Measurements from ENCODE around the gene KRT78. TPM values are rescaled to one million over a fixed set of nuclear protein-coding genes. Genes with fewer than 3 reads are reported as not detected.

Gene KRT78, protein sequence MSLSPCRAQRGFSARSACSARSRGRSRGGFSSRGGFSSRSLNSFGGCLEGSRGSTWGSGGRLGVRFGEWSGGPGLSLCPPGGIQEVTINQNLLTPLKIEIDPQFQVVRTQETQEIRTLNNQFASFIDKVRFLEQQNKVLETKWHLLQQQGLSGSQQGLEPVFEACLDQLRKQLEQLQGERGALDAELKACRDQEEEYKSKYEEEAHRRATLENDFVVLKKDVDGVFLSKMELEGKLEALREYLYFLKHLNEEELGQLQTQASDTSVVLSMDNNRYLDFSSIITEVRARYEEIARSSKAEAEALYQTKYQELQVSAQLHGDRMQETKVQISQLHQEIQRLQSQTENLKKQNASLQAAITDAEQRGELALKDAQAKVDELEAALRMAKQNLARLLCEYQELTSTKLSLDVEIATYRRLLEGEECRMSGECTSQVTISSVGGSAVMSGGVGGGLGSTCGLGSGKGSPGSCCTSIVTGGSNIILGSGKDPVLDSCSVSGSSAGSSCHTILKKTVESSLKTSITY
- not detected for total RNA-seq (2013)
- not detected for polyA plus RNA-seq
- polyA minus RNA-seq = not detected in 2 replicates
- 0 to 1.0 (median 0) reads per million in 11 experiments for total RNA-seq

DNA sequence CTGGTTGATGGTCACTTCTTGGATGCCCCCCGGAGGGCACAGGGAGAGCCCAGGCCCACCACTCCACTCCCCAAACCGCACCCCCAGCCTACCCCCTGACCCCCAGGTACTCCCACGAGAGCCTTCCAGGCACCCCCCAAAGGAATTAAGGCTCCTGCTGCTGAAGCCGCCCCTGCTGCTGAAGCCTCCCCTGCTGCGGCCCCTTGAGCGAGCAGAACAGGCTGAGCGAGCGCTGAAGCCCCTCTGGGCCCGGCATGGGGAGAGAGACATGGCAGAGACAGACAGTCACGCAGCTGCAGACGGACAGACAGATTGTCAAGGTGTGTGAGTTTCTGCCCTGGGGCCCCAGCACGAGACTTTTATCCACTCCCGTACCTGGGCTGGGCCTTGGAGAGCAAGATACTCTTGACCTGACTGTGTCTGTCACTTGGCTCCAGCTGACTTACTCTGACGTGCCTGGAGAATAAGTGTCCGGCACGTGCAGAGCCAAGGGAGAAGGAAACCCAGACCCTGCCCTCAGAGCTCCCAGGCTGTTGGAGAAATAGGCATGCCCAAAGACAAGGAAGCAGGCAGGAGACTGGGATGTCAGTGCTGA, at the start of gene KRT78:
TSS of gene KRT78 (minus strand) at position 334 of the 595 bp plus-strand sequence. CDS start at position 270, 64 bp downstream.
- Histone ChIP-seq H3K4me3 (replicated peaks in 1 of 3; ENCODE audit: low read depth in 2 of 3, low read length in 3 of 3) (no peak within 1 kb of the TSS), H3K79me2 (ENCODE audit: insufficient read depth, low read length) (no peaks in the 10 kb centered on the region), H3K4me1 (ENCODE audit: control insufficient read depth in 1 of 2, insufficient read depth in 2 of 2, low read length in 2 of 2) (no peaks in the 10 kb centered on the region), H3K36me3 (replicated peaks in 1 of 2; ENCODE audit: control insufficient read depth in 1 of 2, insufficient read depth in 2 of 2, low read length in 2 of 2) (no peaks in the 10 kb centered on the region), H3K9me3 (replicated peaks in 1 of 2; ENCODE audit: control insufficient read depth in 1 of 2, insufficient read depth in 1 of 2, low read length in 2 of 2) (no peaks in the 10 kb centered on the region), H3K27ac (ENCODE audit: low read depth in 1 of 2, low read length in 2 of 2) (no peak within 1 kb of the TSS), H2AFZ (ENCODE audit: insufficient read depth, low read depth, low read length, poor library complexity, severe bottlenecking) (no peak within 1 kb of the TSS), H3K27me3 (ENCODE audit: control insufficient read depth in 2 of 2, insufficient read depth in 2 of 2, low read length in 2 of 2) (no peaks in the 10 kb centered on the region), H3K4me2 (replicated peaks; ENCODE audit: extremely low read depth, low read length, poor library complexity, severe bottlenecking) (no peak within 1 kb of the TSS), H3K9ac (ENCODE audit: insufficient read depth, low read length, poor library complexity, severe bottlenecking) (no peak within 1 kb of the TSS), H4K20me1 (ENCODE audit: insufficient read depth, low read length) (no peaks in the 10 kb centered on the region)
- DNase-seq = no peak
- Mint-ChIP-seq H3K4me1 (no peaks in the 10 kb centered on the region), H3K27me3 (ENCODE audit: low read depth in 3 of 3) (peaks cover 9 to 14% (median 13%) of the 10 kb centered on the region in 3 donors), H3K9me3 (no peaks in the 10 kb centered on the region), H3K36me3 (no peaks in the 10 kb centered on the region), H3K27ac (peak within 1 kb of the TSS in 1 of 7 donors; percentile 60), H3K4me3 (no peak within 1 kb of the TSS)
- no peak for TF ChIP-seq CTCF (IDR thresholded peaks at IDR 0.05)
- 94% methylated on average over 13 of the region's 16 CpGs for whole genome bisulfite sequencing (ENCODE audit: insufficient coverage)
- intact Hi-C loops (cut with micrococcal nuclease) = no loop called here

- H3K4me2 ChIP-seq (replicated peaks; ENCODE audit: extremely low read depth, low read length, poor library complexity, severe bottlenecking) = no peak overlapping the region
- no peak for DNase-seq
- H4K20me1 ChIP-seq (ENCODE audit: insufficient read depth, low read length) = no peaks in the 10 kb centered on the region
Measured at GRCh38 chr12:52896190-52897100, 47.7 kb upstream of the KRT78 start.

More at GRCh38 chr12:52896190-52897100, 47.7 kb upstream of the KRT78 start:
- Histone ChIP-seq H2AFZ (ENCODE audit: insufficient read depth, low read depth, low read length, poor library complexity, severe bottlenecking) (no peak overlapping the region), H3K36me3 (replicated peaks in 1 of 2; ENCODE audit: control insufficient read depth in 1 of 2, insufficient read depth in 2 of 2, low read length in 2 of 2) (no peaks in the 10 kb centered on the region), H3K9me3 (replicated peaks in 1 of 2; ENCODE audit: control insufficient read depth in 1 of 2, insufficient read depth in 1 of 2, low read length in 2 of 2) (no peaks in the 10 kb centered on the region), H3K79me2 (ENCODE audit: insufficient read depth, low read length) (no peaks in the 10 kb centered on the region), H3K27ac (ENCODE audit: low read depth in 1 of 2, low read length in 2 of 2) (no peak overlapping the region), H3K4me1 (ENCODE audit: control insufficient read depth in 1 of 2, insufficient read depth in 2 of 2, low read length in 2 of 2) (no peaks in the 10 kb centered on the region), H3K4me3 (replicated peaks in 1 of 3; ENCODE audit: low read depth in 2 of 3, low read length in 3 of 3) (no peak overlapping the region), H3K9ac (ENCODE audit: insufficient read depth, low read length, poor library complexity, severe bottlenecking) (no peak overlapping the region), H3K27me3 (ENCODE audit: control insufficient read depth in 2 of 2, insufficient read depth in 2 of 2, low read length in 2 of 2) (no peaks in the 10 kb centered on the region)
- no peak for TF ChIP-seq CTCF (IDR thresholded peaks at IDR 0.05)
- intact Hi-C loops (cut with micrococcal nuclease) = no loop called here
- 100% methylated on average over 1 of the region's 3 CpGs for WGBS (ENCODE audit: insufficient coverage)
- Mint-ChIP-seq H3K4me3 (no peak overlapping the region), H3K27me3 (ENCODE audit: low read depth in 3 of 3) (peaks cover 4 to 6% (median 5%) of the 10 kb centered on the region in 3 donors), H3K9me3 (peaks cover 0 to 2% (median 0%) of the 10 kb centered on the region in 7 donors), H3K36me3 (no peaks in the 10 kb centered on the region), H3K27ac (peak overlapping the region in 1 of 7 donors; percentile 40), H3K4me1 (no peaks in the 10 kb centered on the region)

Data from CD14-positive monocyte (primary cell).